ENCODE results near the gene TUBB8.

- TF ChIP-seq CTCF (IDR thresholded peaks at IDR 0.05) (no peak), POLR2A (IDR thresholded peaks at IDR 0.05) (no peak)
Measured at GRCh38 chr10:90161-90560, 41.1 kb upstream of the TUBB8 start.
